ENCODE measurements around the gene HK1. TPM values are rescaled to one million over a fixed set of nuclear protein-coding genes. Genes with fewer than 3 reads are reported as not detected.

The HK1 gene
- total RNA-seq, 4 donors from 2014 or later = 38.0 to 93.2 (median 50.6) TPM

- TF ChIP-seq, protein P1, sequence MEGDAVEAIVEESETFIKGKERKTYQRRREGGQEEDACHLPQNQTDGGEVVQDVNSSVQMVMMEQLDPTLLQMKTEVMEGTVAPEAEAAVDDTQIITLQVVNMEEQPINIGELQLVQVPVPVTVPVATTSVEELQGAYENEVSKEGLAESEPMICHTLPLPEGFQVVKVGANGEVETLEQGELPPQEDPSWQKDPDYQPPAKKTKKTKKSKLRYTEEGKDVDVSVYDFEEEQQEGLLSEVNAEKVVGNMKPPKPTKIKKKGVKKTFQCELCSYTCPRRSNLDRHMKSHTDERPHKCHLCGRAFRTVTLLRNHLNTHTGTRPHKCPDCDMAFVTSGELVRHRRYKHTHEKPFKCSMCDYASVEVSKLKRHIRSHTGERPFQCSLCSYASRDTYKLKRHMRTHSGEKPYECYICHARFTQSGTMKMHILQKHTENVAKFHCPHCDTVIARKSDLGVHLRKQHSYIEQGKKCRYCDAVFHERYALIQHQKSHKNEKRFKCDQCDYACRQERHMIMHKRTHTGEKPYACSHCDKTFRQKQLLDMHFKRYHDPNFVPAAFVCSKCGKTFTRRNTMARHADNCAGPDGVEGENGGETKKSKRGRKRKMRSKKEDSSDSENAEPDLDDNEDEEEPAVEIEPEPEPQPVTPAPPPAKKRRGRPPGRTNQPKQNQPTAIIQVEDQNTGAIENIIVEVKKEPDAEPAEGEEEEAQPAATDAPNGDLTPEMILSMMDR (IDR thresholded peaks at IDR 0.05) = no peak
- ATAC-seq (ENCODE audit: low FRiP score) = peak; percentile 85
- DNase-seq (ENCODE audit: low spot score) = no peak
Observed at GRCh38 chr10:69382382-69383117, 104.3 kb downstream of the HK1 start.

DNA sequence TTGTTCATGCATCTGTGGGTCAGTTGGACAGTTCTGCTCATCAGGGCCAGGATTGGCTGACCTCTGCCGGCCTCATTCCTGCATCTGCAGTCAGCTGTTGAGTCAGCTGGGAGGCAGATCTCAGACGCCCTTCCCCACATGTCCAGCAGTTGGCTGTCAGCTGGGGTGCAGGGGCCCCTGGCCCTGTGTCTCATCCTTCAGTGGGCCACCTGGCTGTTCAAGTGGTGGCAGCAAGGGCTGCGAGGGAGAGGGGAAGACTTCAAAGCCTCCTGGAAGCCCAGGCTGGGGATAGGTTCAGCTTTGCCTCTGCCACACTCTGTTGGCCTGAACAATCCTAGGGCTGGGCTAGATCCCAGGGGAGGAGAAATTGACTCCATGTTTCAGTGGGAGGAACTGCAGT lies 105.3 kb downstream of the HK1 start:
- TF ChIP-seq, protein P1 (IDR thresholded peaks at IDR 0.05) = no peak
- ATAC-seq (ENCODE audit: low FRiP score) = peak; percentile 67
- no peak for DNase-seq (ENCODE audit: low spot score)

- ATAC-seq (ENCODE audit: low FRiP score) (no peak), DNase-seq (ENCODE audit: low spot score) (no peak)
- TF ChIP-seq, protein P1 (IDR thresholded peaks at IDR 0.05) = no peak
Observed at GRCh38 chr10:69384320-69384719, 106.0 kb downstream of the HK1 start.

DNA sequence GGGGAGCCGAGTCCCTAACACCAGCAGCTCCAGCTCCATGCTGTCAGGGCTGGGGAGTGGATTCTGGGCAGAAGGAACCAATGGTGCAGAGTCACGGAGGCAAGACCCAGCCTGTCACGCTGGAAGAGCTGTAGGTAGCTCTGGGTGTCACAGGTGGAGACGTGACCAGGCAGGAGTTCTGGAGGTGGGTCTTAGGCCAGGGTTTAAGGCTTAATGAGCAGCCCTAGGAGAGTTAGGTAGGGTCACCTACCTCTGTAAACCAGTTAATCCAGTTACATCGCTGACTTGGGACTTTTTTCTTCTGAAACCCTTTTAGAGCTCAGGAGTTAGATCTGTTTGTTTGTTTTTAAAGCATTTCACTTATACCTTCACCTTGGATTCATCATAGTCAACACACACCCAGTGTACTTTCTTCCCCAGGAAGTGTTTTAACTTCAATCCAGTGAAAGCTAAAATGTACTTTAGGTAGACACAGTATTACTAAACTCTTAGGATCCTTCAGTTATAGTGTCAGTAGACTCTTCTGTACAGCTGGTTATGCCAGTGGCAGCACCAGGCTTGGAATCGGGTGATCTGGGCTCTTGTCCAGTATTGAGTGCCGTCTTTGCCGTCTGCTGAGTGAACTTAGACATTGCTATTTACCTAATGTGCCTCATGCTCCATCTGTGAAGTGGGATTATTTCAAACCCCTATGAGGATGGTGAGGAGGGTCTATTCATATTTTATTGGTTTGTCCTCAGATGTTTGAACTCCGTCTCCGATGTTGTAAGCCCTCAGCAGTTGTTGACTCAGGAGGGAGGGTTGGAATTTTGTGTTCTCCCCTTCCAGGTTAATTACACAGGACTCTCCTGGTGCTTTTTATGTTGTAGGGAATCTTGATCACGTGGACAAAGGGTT lies 107.4 kb downstream of the HK1 start:
- ATAC-seq (ENCODE audit: low FRiP score) = no peak
- TF ChIP-seq, protein P1 (IDR thresholded peaks at IDR 0.05) = no peak
- DNase-seq (ENCODE audit: low spot score) = no peak

- DNase-seq (ENCODE audit: low spot score) (no peak), ATAC-seq (ENCODE audit: low FRiP score) (no peak)
- TF ChIP-seq, protein P1 (IDR thresholded peaks at IDR 0.05) = no peak
Observed at GRCh38 chr10:69387500-69387899, 109.2 kb downstream of the HK1 start.

GRCh38 chr10:69388488-69388887 lies 110.2 kb downstream of the HK1 start:
- TF ChIP-seq, protein P1 (IDR thresholded peaks at IDR 0.05) = no peak
- ATAC-seq (ENCODE audit: low FRiP score) (no peak), DNase-seq (ENCODE audit: low spot score) (no peak)
